ENCODE data around the gene TMEM181. TPM values are rescaled to one million over a fixed set of nuclear protein-coding genes. Genes with fewer than 3 reads are reported as not detected.

The TMEM181 gene
- total and polyA plus RNA-seq, 9 donors, result 7.3 to 21.9 (median 12.7) TPM

GRCh38 chr6:158589366-158589765 is 29.5 kb downstream of the TMEM181 start:
- Histone ChIP-seq H3K27ac (no peak overlapping the region), H3K9me3 (no peaks in the 10 kb centered on the region), H3K4me1 (ENCODE audit: insufficient read depth) (no peaks in the 10 kb centered on the region), H3K4me3 (no peak overlapping the region), H3K36me3 (no peaks in the 10 kb centered on the region), H3K27me3 (no peaks in the 10 kb centered on the region)
- WGBS, 3 donors, result 88 to 91% (median 89%) methylated on average over 8 of the region's 8 CpGs
- DNase-seq, result no peak
- TF ChIP-seq POLR2A (IDR thresholded peaks at IDR 0.05), result no peak
- TF ChIP-seq EP300 (IDR thresholded peaks at IDR 0.05), result no peak
- TF ChIP-seq CTCF (IDR thresholded peaks at IDR 0.05), result no peak
- intact Hi-C loops (cut with DNase I), result no loop called here

GRCh38 chr6:158591134-158591809 is 31.4 kb downstream of the TMEM181 start:
- no peak for TF ChIP-seq CTCF (IDR thresholded peaks at IDR 0.05)
- TF ChIP-seq POLR2A (IDR thresholded peaks at IDR 0.05), result no peak
- TF ChIP-seq EP300 (IDR thresholded peaks at IDR 0.05), result no peak
- no peak for DNase-seq
- 82 to 84% (median 82%) methylated on average over 7 of the region's 7 CpGs for WGBS, 3 donors
- H3K9me3 ChIP-seq, result no peaks in the 10 kb centered on the region
- H3K27me3 ChIP-seq, result no peaks in the 10 kb centered on the region
- no peak overlapping the region for H3K27ac ChIP-seq
- no peaks in the 10 kb centered on the region for H3K36me3 ChIP-seq
- intact Hi-C loops (cut with DNase I), result no loop called here
- H3K4me3 ChIP-seq, result no peak overlapping the region
- no peaks in the 10 kb centered on the region for H3K4me1 ChIP-seq (ENCODE audit: insufficient read depth)

- no peak for DNase-seq
- Histone ChIP-seq H3K27me3 (no peaks in the 10 kb centered on the region), H3K27ac (no peak overlapping the region), H3K9me3 (no peaks in the 10 kb centered on the region), H3K36me3 (no peaks in the 10 kb centered on the region), H3K4me3 (no peak overlapping the region), H3K4me1 (ENCODE audit: insufficient read depth) (no peaks in the 10 kb centered on the region)
- TF ChIP-seq EP300 (IDR thresholded peaks at IDR 0.05) (no peak), POLR2A (IDR thresholded peaks at IDR 0.05) (no peak), CTCF (IDR thresholded peaks at IDR 0.05) (no peak)
- WGBS, 3 donors, result 95 to 96% (median 95%) methylated on average over 4 of the region's 4 CpGs
- intact Hi-C loops (cut with DNase I), result no loop called here
These were observed 31.9 kb downstream of the TMEM181 start for GRCh38 chr6:158591810-158592209.

- no peaks in the 10 kb centered on the region for H3K9me3 ChIP-seq
- no peak for DNase-seq
- TF ChIP-seq POLR2A (IDR thresholded peaks at IDR 0.05) (no peak), CTCF (IDR thresholded peaks at IDR 0.05) (no peak), EP300 (IDR thresholded peaks at IDR 0.05) (no peak)
- H3K27ac ChIP-seq, result no peak overlapping the region
- no peaks in the 10 kb centered on the region for H3K4me1 ChIP-seq (ENCODE audit: insufficient read depth)
- 57 to 78% (median 67%) methylated on average over 3 of the region's 3 CpGs for WGBS, 3 donors
- H3K4me3 ChIP-seq, result no peak overlapping the region
- no peaks in the 10 kb centered on the region for H3K36me3 ChIP-seq
- no peaks in the 10 kb centered on the region for H3K27me3 ChIP-seq
- intact Hi-C loops (cut with DNase I), result no loop called here
These were observed 33.8 kb downstream of the TMEM181 start for GRCh38 chr6:158593670-158594069.
